NCI-H1048 (cell line): ENCODE results near the gene TPGS1.

Experiments used
- DNase-seq: peaks from one replicate; lab custom pipeline; 2025; lab: John Stamatoyannopoulos, UW

Gene TPGS1

DNA sequence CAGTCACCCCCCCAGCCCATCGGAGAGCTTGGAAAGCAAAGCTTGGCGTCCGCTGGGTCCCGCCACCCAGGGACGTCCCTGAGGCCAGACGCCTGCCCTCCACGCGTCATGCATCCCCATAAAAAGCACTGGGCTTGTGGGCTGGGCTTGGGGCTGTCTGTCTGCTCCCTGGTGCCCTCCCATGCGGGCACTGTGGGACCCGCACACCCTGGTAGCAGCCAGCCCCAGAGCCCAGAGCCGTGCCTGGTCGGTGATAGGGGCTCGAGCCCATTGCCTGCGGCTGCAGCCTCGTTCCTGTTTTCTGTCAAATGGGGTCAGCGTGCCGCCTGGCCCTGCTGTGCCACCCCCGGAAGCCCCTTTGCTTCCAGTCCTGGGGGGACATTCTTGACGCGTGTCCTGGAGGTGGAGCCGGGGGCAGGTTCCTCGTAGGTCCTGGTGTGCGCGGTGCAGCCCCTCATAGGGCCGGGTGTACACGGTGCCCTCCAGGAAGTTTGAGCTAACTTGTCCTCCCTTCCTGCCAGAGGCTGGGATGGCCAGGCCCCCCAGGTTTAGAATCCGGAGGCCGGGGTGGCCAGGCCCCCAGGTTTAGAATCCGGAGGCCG lies 32.2 kb downstream of the TPGS1 start:
- DNase-seq = no peak

- no peak for DNase-seq
These were observed 33.8 kb downstream of the TPGS1 start for GRCh38 chr19:540867-541637.

- no peak for DNase-seq
These were observed 34.4 kb downstream of the TPGS1 start for GRCh38 chr19:541699-542098.

GRCh38 chr19:542173-542866 lies 35.0 kb downstream of the TPGS1 start:
- no peak for DNase-seq

- no peak for DNase-seq
These were observed 36.8 kb downstream of the TPGS1 start, which contains the start of gene GZMM for GRCh38 chr19:543910-544608. GZMM (plus strand) TSS chr19:544053; CDS start chr19:544072, 19 bp downstream.

- no peak for DNase-seq
These were observed 39.8 kb downstream of the TPGS1 start for GRCh38 chr19:547117-547516.

DNA sequence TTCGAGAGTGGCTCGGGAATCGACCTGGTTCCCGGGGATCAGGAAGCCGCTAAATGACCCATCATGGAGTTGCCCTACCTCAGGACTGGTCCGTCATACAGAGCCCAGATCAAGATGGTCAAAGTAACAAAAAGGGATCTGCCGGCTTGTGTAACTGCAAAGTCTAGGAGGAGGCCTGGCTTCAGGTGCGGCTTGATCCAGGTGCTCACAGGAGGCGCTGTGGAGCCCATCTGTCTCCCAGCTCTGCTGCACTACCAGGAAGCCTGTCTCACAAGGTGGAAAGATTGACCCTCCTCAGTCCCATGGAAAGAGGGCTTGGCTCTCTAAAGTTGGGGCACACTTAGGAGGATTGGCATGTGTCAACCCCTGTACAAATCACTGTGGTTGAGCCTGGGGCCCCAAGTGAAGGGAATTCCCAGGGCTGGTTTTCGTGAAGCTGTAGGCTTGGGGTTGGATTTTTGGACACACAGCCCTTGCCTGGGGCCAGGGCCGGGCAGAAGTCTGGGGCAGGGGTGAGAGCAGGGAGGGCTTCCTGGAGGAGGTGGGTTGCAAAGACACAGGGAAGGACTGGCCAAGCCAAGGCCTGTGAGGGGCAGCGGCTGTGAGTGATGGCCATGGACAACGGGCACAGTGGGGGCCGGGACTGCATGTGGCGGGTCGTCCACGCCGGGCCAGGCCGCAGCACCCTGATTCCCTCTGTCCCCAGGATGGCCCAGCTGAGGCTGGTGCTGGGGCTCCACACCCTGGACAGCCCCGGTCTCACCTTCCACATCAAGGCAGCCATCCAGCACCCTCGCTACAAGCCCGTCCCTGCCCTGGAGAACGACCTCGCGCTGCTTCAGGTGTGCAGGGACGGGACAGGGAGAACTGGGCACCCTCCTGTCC lies 40.8 kb downstream of the TPGS1 start:
- no peak for DNase-seq

- DNase-seq = no peak
These were observed 41.9 kb downstream of the TPGS1 start for GRCh38 chr19:548886-549830.

DNA sequence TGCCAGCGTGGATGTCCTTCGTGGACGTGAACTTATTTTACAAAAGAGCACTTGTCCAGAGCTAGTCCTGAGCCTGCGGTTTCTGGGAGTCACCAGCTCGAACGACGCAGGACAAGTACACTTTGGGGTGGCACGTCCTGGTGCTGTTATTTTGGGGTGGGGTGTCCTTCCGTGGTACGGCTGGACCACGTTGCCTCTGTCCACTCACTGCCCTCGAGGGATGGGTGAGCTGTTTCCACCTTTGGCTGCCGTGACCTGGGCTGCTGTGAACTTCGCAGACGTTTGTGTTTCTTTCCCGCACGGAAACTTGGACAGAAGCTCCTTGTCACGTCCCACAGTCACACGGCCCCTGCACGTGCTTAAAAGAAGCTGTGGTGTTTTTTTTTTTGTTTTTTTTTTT lies 47.5 kb downstream of the TPGS1 start:
- DNase-seq = no peak

DNA sequence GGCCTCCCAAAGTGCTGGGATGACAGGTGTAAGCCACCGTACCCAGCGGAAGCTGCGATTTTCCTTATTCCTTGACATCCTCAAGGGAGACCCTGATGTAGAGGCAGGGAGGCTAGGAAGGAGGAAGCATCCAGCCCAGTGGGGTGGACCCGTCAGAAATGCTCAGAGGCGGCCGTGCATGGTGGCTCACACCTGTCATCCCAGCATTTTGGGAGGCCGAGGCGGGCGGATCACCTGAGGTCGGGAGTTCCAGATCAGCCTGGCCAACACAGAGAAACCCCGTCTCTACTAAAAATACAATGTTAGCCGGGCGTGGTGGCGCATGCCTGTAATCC lies 48.1 kb downstream of the TPGS1 start:
- DNase-seq = no peak

- DNase-seq = no peak
These were observed 49.5 kb downstream of the TPGS1 start for GRCh38 chr19:556611-557382.

DNA sequence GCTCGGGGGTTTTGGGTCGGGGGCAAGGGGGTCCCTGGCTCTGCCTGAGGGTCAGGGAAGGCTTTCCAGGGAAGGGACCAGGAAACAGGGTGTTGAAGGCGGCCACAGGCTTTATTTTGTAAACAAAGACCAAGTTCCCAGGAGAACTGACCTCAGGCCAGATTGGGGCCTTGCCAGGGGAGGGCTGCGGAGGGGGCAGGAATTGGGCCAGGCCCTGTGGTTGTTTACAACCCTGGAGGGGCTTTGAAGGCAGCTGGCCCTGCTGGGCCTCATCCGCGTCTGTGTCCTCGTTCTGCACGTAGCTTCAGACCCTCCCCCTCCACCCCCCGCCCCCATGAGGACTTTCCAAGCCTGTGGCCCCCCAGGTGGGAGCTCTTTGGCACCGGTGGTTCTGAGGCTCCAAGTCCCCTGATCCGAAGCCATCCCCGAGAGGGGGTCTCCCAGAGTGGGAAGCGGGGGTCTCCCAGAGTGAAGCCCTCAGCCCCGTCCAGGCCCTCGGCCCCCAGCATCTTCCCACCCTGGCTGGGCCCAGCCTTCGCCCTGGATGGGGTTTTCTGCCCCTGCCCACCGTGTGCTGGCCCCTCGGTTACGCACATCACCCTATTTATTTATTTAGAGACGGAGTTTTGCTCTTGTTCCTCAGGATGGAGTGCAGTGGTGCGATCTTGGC lies 51.6 kb downstream of the TPGS1 start:
- DNase-seq = no peak

DNA sequence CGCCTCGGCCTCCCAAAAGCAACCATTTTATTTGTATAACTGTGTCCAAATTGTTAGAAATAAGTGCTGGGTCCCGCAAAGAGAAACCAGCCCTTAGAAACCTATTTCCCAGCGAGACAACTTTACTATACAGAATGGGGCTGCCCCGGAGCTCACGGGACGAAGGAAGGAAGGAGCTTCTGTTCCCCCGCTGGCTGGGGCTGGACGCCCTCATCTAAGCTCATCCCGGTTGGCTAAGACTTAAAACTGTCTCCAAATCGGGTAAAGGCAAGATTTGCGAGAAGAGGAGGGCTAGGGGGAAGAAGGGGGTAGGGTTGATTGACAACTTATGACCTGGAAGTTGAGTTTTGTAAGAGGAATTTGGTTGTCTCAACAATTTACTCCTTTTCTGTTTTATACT lies 52.8 kb downstream of the TPGS1 start:
- DNase-seq = no peak

DNA sequence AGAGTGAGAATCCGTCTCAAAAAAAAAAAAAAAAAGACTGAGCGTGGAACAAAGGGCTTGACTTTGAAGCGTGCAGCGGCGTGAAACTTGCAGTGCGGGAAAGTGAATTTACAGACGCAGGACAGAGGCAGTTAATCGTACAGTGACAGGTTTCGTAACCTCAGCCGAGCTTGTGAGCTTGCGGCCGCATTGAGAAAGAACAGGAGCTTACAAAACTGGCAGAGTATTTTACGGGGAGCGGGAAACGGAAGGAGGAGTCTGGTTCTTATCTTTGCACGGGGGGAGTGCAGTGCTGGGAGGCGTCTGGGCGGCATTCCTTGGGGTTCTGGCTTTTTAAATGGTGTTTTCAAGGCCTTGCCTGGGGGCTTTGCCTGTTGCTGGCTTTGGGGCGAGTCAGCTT lies 59.1 kb downstream of the TPGS1 start:
- DNase-seq = no peak

- no peak for DNase-seq
These were observed 59.5 kb downstream of the TPGS1 start for GRCh38 chr19:566844-567243.

- no peak for DNase-seq
These were observed 60.1 kb downstream of the TPGS1 start for GRCh38 chr19:567296-567900.
